H9 (cell line): Measurements from ENCODE around the gene EML4. TPM values are rescaled to one million over a fixed set of nuclear protein-coding genes. Genes with fewer than 3 reads are reported as not detected.

Source experiments
- DNase-seq: peaks from one replicate; pipeline ENCODE4 v3.0.0-alpha.2; 2017
- H2AFZ ChIP-seq: one replicate; pipeline ENCODE4 v1.6.1; 2013; ENCODE audit warnings: mild to moderate bottlenecking, low read length, control low read depth, moderate library complexity
- H2AK5ac ChIP-seq: 2 replicates; pipeline ENCODE4 v1.6.1; 2013; ENCODE audit warnings: low read length, control low read depth, mixed read lengths; ENCODE audit not compliant: insufficient read length
- H2BK120ac ChIP-seq: one replicate; pipeline ENCODE4 v1.6.1; 2013; ENCODE audit warnings: low read depth, mild to moderate bottlenecking, low read length, control low read depth, inconsistent platforms; ENCODE audit not compliant: poor library complexity, severe bottlenecking
- H2BK12ac ChIP-seq: 2 replicates; pipeline ENCODE4 v1.6.1; 2013; ENCODE audit warnings: low read length, control low read depth, mixed read lengths, low read depth; ENCODE audit not compliant: insufficient read length
- H2BK15ac ChIP-seq: 2 replicates; pipeline ENCODE4 v1.6.1; 2013; ENCODE audit warnings: low read depth, low read length, control low read depth
- H2BK20ac ChIP-seq: one replicate; pipeline ENCODE4 v1.6.1; 2013; ENCODE audit warnings: low read depth, mild to moderate bottlenecking, low read length, control low read depth, inconsistent platforms; ENCODE audit not compliant: poor library complexity, severe bottlenecking
- H2BK5ac ChIP-seq: 2 replicates; pipeline ENCODE4 v1.6.1; 2013; ENCODE audit warnings: low read length, control low read depth, mixed read lengths; ENCODE audit not compliant: insufficient read length
- H3K14ac ChIP-seq: 2 replicates; pipeline ENCODE4 v1.6.1; 2013; ENCODE audit warnings: low read length, control low read depth; ENCODE audit not compliant: insufficient read depth
- H3K18ac ChIP-seq: 2 replicates; pipeline ENCODE4 v1.6.1; 2013; ENCODE audit warnings: low read depth, mild to moderate bottlenecking, mixed read lengths, low read length, control low read depth; ENCODE audit not compliant: insufficient read length
- H3K23ac ChIP-seq: 2 replicates; pipeline ENCODE4 v1.6.1; 2013; ENCODE audit warnings: low read length, control low read depth, mixed read lengths, low read depth; ENCODE audit not compliant: insufficient read length
- H3K23me2 ChIP-seq: 2 replicates; pipeline ENCODE4 v1.6.1; 2013; ENCODE audit warnings: low read depth, mild to moderate bottlenecking, mixed read lengths, low read length, control low read depth; ENCODE audit not compliant: insufficient read length, poor library complexity, severe bottlenecking
- H3K27ac ChIP-seq: 2 replicates; pipeline ENCODE4 v1.5.1; 2013; ENCODE audit warnings: low read length, control low read depth, mixed read lengths, low read depth; ENCODE audit not compliant: insufficient read length
- H3K27me3 ChIP-seq: 2 replicates; pipeline ENCODE4 v1.6.1; 2013; ENCODE audit warnings: low read length, control low read depth, inconsistent platforms; ENCODE audit not compliant: insufficient read depth
- H3K4ac ChIP-seq: 2 replicates; pipeline ENCODE4 v1.6.1; 2013; ENCODE audit warnings: low read depth, mild to moderate bottlenecking, control low read depth, inconsistent platforms, low read length, moderate library complexity
- H3K4me1 ChIP-seq: 2 replicates; pipeline ENCODE4 v1.6.1; 2013; ENCODE audit warnings: low read length, control low read depth, inconsistent platforms; ENCODE audit not compliant: insufficient read depth
- H3K4me2 ChIP-seq: 2 replicates; pipeline ENCODE4 v1.6.1; 2013; ENCODE audit warnings: low read length, control low read depth, mixed read lengths; ENCODE audit not compliant: insufficient read length, insufficient read depth
- H3K56ac ChIP-seq: 2 replicates; pipeline ENCODE4 v1.6.1; 2013; ENCODE audit warnings: low read depth, mild to moderate bottlenecking, mixed read lengths, low read length, control low read depth; ENCODE audit not compliant: insufficient read length
- H3K79me1 ChIP-seq: 2 replicates; pipeline ENCODE4 v1.6.1; 2013; ENCODE audit warnings: low read depth, mild to moderate bottlenecking, moderate library complexity, low read length, control low read depth, inconsistent platforms; ENCODE audit not compliant: insufficient read depth, poor library complexity, severe bottlenecking
- H3K79me2 ChIP-seq: 2 replicates; pipeline ENCODE4 v1.6.1; 2013; ENCODE audit warnings: low read length, control low read depth, inconsistent platforms; ENCODE audit not compliant: insufficient read depth
- H3K9ac ChIP-seq: 2 replicates; pipeline ENCODE4 v1.6.1; 2013; ENCODE audit warnings: low read length, control low read depth, mixed read lengths; ENCODE audit not compliant: insufficient read length; ENCODE audit errors: extremely low read depth
- H3K9me3 ChIP-seq: one replicate; pipeline ENCODE4 v1.6.1; 2013; ENCODE audit warnings: low read depth, low read length, inconsistent platforms; ENCODE audit not compliant: control insufficient read depth
- H3T11ph ChIP-seq: one replicate; pipeline ENCODE4 v1.6.1; 2013; ENCODE audit warnings: mild to moderate bottlenecking, low read length, control low read depth, inconsistent platforms
- H4K20me1 ChIP-seq: one replicate; pipeline ENCODE4 v1.6.1; 2013; ENCODE audit not compliant: control insufficient read depth, insufficient read length, insufficient read depth
- H4K5ac ChIP-seq: 2 replicates; pipeline ENCODE4 v1.6.1; 2013; ENCODE audit warnings: low read depth, mild to moderate bottlenecking, mixed read lengths, low read length, control low read depth; ENCODE audit not compliant: insufficient read length
- H4K8ac ChIP-seq: replicated peaks from 2 replicates; pipeline ENCODE4 v1.6.1; 2013; ENCODE audit warnings: low read length, control low read depth, mixed read lengths, low read depth; ENCODE audit not compliant: insufficient read length
- H4K91ac ChIP-seq: 2 replicates; pipeline ENCODE4 v1.6.1; 2013; ENCODE audit warnings: low read depth, mild to moderate bottlenecking, moderate library complexity, mixed read lengths, low read length, control low read depth; ENCODE audit not compliant: insufficient read length
- H3K27ac Mint-ChIP-seq, 3 experiments: 2 replicates in 2 of 3; 3 replicates in 1 of 3; pipeline ENCODE4 v1.8.0; 2020 to 2021; ENCODE audit warnings: mixed read lengths in 3 of 3, mild to moderate bottlenecking in 1 of 3, moderate library complexity in 1 of 3
- H3K27me3 Mint-ChIP-seq: 2 replicates; pipeline ENCODE4 v1.8.0; 2021; ENCODE audit warnings: low read depth, mild to moderate bottlenecking, moderate library complexity, mixed read lengths
- H3K36me3 Mint-ChIP-seq, 3 experiments: 2 replicates in 2 of 3; 3 replicates in 1 of 3; pipeline ENCODE4 v1.8.0; 2020 to 2021; ENCODE audit warnings: low read depth in 3 of 3, mixed read lengths in 3 of 3; ENCODE audit not compliant: insufficient read depth in 1 of 3
- H3K4me1 Mint-ChIP-seq, 2 experiments: 2 replicates each; pipeline ENCODE4 v1.8.0; 2020; ENCODE audit warnings: mixed read lengths in 2 of 2
- H3K4me3 Mint-ChIP-seq, 2 experiments: 2 replicates in 1 of 2; 3 replicates in 1 of 2; pipeline ENCODE4 v1.8.0; 2020 to 2021; ENCODE audit warnings: mild to moderate bottlenecking in 2 of 2, mixed read lengths in 2 of 2, moderate library complexity in 1 of 2
- H3K9me3 Mint-ChIP-seq, 2 experiments: 2 replicates in 1 of 2; 3 replicates in 1 of 2; pipeline ENCODE4 v1.8.0; 2020; ENCODE audit warnings: mild to moderate bottlenecking in 2 of 2, mixed read lengths in 2 of 2, moderate library complexity in 1 of 2
- WGBS: extraction: QIAGEN DNeasy Blood & Tissue Kit; methylation state at CpG from one replicate; pipeline ENCODE4 v1.1.7; 2013; ENCODE audit warnings: missing lambda C conversion rate, low lambda C conversion rate, mixed read lengths; ENCODE audit not compliant: insufficient read length; ENCODE audit errors: extremely low coverage; 5-methylcytosine and 5-hydroxymethylcytosine counted together
- total RNA-seq: library from RNA; stranded (reverse); gene quantifications from 2 replicates; pipeline ENCODE4 v1.2.1, GENCODE V29; 2021
- TF ChIP-seq, protein P1 (sequence below): fragments of 200-600 bp; sonication (generic); conservative IDR thresholded peaks from 3 replicates; pipeline ENCODE4 v1.8.0; 2021; ENCODE audit warnings: antibody characterized with exemption, mild to moderate bottlenecking

EML4 gene
- total RNA-seq, 1 experiment from 2014 or later = 68.6 TPM

DNA sequence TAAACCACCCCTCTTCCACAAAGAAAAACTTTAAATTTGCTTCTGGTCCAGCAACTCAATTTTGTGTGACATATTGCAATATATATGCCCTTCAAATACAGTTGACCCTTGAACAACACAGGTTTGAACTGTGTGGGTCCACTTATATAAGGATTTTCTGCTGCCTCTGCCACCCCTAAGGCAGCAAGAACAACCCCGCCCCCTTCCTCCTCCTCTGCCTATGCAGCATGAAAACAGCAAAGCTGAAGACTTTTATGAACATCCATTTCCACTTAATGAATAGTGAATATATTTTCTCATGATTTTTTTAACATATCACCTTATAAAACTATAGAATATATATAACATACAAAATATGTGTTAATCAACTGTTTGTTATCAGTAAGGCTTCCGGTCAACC is 58.3 kb downstream of the EML4 start:
- no peak overlapping the region for H3K14ac ChIP-seq
- no peaks in the 10 kb centered on the region for H3K27me3 ChIP-seq
- peaks cover 4% of the 10 kb centered on the region for H3K79me1 ChIP-seq
- no peak overlapping the region for H4K5ac ChIP-seq
- H3K4ac ChIP-seq = no peak overlapping the region
- H2BK20ac ChIP-seq = no peak overlapping the region
- no peak overlapping the region for H2BK120ac ChIP-seq
- no peak overlapping the region for H3K4me2 ChIP-seq
- Mint-ChIP-seq H3K4me1 (peaks cover 9% of the 10 kb centered on the region in 2 experiments), H3K4me3 (no peak overlapping the region), H3K27me3 (no peaks in the 10 kb centered on the region), H3K36me3 (peaks cover 0 to 5% (median 0%) of the 10 kb centered on the region in 3 experiments; a peak in 1 of 7 replicates), H3K9me3 (no peaks in the 10 kb centered on the region), H3K27ac (no peak overlapping the region; a peak in 1 of 7 replicates)
- H3K23ac ChIP-seq = no peak overlapping the region
- TF ChIP-seq, protein P1, sequence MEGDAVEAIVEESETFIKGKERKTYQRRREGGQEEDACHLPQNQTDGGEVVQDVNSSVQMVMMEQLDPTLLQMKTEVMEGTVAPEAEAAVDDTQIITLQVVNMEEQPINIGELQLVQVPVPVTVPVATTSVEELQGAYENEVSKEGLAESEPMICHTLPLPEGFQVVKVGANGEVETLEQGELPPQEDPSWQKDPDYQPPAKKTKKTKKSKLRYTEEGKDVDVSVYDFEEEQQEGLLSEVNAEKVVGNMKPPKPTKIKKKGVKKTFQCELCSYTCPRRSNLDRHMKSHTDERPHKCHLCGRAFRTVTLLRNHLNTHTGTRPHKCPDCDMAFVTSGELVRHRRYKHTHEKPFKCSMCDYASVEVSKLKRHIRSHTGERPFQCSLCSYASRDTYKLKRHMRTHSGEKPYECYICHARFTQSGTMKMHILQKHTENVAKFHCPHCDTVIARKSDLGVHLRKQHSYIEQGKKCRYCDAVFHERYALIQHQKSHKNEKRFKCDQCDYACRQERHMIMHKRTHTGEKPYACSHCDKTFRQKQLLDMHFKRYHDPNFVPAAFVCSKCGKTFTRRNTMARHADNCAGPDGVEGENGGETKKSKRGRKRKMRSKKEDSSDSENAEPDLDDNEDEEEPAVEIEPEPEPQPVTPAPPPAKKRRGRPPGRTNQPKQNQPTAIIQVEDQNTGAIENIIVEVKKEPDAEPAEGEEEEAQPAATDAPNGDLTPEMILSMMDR = no peak
- no peak overlapping the region for H2AFZ ChIP-seq
- H2BK12ac ChIP-seq = no peak overlapping the region
- no peak overlapping the region for H4K8ac ChIP-seq
- H2BK5ac ChIP-seq = no peak overlapping the region
- no peak overlapping the region for H2BK15ac ChIP-seq
- H3K9ac ChIP-seq = no peak overlapping the region
- H3K18ac ChIP-seq = no peak overlapping the region
- H2AK5ac ChIP-seq = no peak overlapping the region
- no peaks in the 10 kb centered on the region for H3K4me1 ChIP-seq
- no peaks in the 10 kb centered on the region for H3K23me2 ChIP-seq
- no peak overlapping the region for H3K27ac ChIP-seq
- DNase-seq = no peak
- H4K91ac ChIP-seq = no peak overlapping the region
- H3K9me3 ChIP-seq = no peaks in the 10 kb centered on the region
- WGBS = no CpG with 5 or more reads among the region's 2 CpGs
- H3K79me2 ChIP-seq = peaks cover 3% of the 10 kb centered on the region; the same call in 1 of the 2 replicates
- no peaks in the 10 kb centered on the region for H4K20me1 ChIP-seq
- no peak overlapping the region for H3K56ac ChIP-seq
- H3T11ph ChIP-seq = no peak overlapping the region
